ENCODE data around the gene C12orf57. TPM values are rescaled to one million over a fixed set of nuclear protein-coding genes. Genes with fewer than 3 reads are reported as not detected.
A peak's percentile ranks its signal among the peaks of the same experiment; 100 is the strongest.

Gene C12orf57
- total and polyA plus RNA-seq, 9 of the 15 experiments (the other 6 are each of a cell fraction or from before 2014, with no cell fraction given), result 26.7 to 191 (median 107) TPM

GRCh38 chr12:6943389-6943721, 467 bp upstream of the C12orf57 start (continued):
- no peak for TF ChIP-seq SLC30A9 (CRISPR knock-in tag; IDR thresholded peaks at IDR 0.05)
- no peak for TF ChIP-seq PHF20 (IDR thresholded peaks at IDR 0.05; ENCODE audit: partially characterized antibody)
- TF ChIP-seq, protein P1, sequence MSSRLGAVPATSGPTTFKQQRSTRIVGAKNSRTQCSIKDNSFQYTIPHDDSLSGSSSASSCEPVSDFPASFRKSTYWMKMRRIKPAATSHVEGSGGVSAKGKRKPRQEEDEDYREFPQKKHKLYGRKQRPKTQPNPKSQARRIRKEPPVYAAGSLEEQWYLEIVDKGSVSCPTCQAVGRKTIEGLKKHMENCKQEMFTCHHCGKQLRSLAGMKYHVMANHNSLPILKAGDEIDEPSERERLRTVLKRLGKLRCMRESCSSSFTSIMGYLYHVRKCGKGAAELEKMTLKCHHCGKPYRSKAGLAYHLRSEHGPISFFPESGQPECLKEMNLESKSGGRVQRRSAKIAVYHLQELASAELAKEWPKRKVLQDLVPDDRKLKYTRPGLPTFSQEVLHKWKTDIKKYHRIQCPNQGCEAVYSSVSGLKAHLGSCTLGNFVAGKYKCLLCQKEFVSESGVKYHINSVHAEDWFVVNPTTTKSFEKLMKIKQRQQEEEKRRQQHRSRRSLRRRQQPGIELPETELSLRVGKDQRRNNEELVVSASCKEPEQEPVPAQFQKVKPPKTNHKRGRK (tag; IDR thresholded peaks at IDR 0.05), result no peak
- peak; percentile 27; the same call in 1 of the 2 replicates for TF ChIP-seq RFX5 (IDR thresholded peaks at IDR 0.05; ENCODE audit: low read depth, low read length)
- TF ChIP-seq REST (IDR thresholded peaks at IDR 0.05; ENCODE audit: borderline replicate concordance), result no peak
- TF ChIP-seq REST (CRISPR knock-in tag; IDR thresholded peaks at IDR 0.05; ENCODE audit: low read depth), result no peak
- TF ChIP-seq, protein P2, sequence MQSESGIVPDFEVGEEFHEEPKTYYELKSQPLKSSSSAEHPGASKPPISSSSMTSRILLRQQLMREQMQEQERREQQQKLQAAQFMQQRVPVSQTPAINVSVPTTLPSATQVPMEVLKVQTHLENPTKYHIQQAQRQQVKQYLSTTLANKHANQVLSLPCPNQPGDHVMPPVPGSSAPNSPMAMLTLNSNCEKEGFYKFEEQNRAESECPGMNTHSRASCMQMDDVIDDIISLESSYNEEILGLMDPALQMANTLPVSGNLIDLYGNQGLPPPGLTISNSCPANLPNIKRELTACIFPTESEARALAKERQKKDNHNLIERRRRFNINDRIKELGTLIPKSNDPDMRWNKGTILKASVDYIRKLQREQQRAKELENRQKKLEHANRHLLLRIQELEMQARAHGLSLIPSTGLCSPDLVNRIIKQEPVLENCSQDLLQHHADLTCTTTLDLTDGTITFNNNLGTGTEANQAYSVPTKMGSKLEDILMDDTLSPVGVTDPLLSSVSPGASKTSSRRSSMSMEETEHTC (IDR thresholded peaks at IDR 0.05), result no peak
- no peak for TF ChIP-seq MEIS2 (IDR thresholded peaks at IDR 0.05; ENCODE audit: partially characterized antibody)
- 0 out of 4 replicates have a peak, but pooled peaks of 1 of the 2 experiments have one; percentile 12 for TF ChIP-seq KDM1A (IDR thresholded peaks at IDR 0.05)
- peak; percentile 79; the same call in 1 of the 2 replicates for TF ChIP-seq PHF21A (IDR thresholded peaks at IDR 0.05; ENCODE audit: borderline replicate concordance, low read depth)
- no peak for TF ChIP-seq FOXP1 (CRISPR knock-in tag; IDR thresholded peaks at IDR 0.05)
- TF ChIP-seq HNRNPUL1 (IDR thresholded peaks at IDR 0.05; ENCODE audit: low read length), result no peak
- no peak for TF ChIP-seq NR1H2 (CRISPR knock-in tag; IDR thresholded peaks at IDR 0.05)
- no peak for TF ChIP-seq MCM7 (IDR thresholded peaks at IDR 0.05)
- no peak for TF ChIP-seq EP400 (IDR thresholded peaks at IDR 0.05)
- no peak for TF ChIP-seq MYBL2 (IDR thresholded peaks at IDR 0.05; ENCODE audit: low read depth)
- no peak for TF ChIP-seq MYBL2 (CRISPR knock-in tag; IDR thresholded peaks at IDR 0.05; ENCODE audit: borderline replicate concordance)
- no peak for TF ChIP-seq ZNF449 (CRISPR knock-in tag; IDR thresholded peaks at IDR 0.05)
- TF ChIP-seq POLR2H (tag; IDR thresholded peaks at IDR 0.05; ENCODE audit: low read depth), result no peak
